SK-MEL-5 (cell line): ENCODE data around the gene KCTD7. TPM values are rescaled to one million over a fixed set of nuclear protein-coding genes. Genes with fewer than 3 reads are reported as not detected.

ENCODE experiments used
- DNase-seq: peaks from one replicate; pipeline ENCODE4 v3.0.0-alpha.2; 2016; ENCODE audit warnings: low read depth, low spot score
- in situ Hi-C: cut with HindIII; loops from 2 replicates; pipeline ENCODE4 v1.10.0; 2016; ENCODE audit warnings: low sequenced_read_pairs, high pct_unique_total_duplicates, low pct_unique_long_range_greater_than_20kb
- total RNA-seq: library from RNA; depleted of rRNA; stranded (reverse); fragments of >200 nt; shearing (Covaris generic); gene quantifications from 2 replicates; pipeline ENCODE4 v1.2.3, GENCODE V29; 2014; rRNA removed

The KCTD7 gene
- total RNA-seq, 1 experiment from 2014 or later, result 24.5 TPM

DNA sequence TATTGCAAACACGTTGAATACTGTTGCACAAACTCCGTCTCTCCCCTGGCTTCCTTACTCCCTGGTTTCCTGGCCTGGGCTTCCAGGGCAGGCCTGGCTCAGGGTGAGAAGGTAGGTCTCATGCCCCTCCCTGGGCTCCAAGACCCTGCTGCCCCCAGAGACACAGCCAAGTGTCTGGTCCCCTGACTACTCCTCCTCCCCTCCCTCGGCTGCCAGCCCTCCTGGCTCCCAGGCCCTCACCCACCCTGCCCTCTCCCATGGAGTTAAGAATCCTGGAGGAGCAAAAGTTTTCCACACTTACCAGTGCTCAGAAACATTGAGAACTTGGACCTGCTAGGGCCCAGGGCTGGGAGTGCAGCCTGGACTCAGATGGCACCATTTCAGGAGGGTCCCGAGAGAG, 64.7 kb downstream of the KCTD7 start:
- in situ Hi-C loops, result no loop called here
- DNase-seq, result no peak

Other genes starting within 250 kb of the KCTD7 start
- gene RABGEF1, start 111.9 kb downstream of the KCTD7 start, total RNA-seq, result 37.4 and 37.6 TPM in 2 replicates